ENCODE data around the gene TIA1.
A peak's percentile ranks its signal among the peaks of the same experiment; 100 is the strongest.
"Not testable (repeated sequence)": the region's sequence is repeated elsewhere in the genome, so short reads cannot be mapped to it uniquely, and the experiment has no call there.

The TIA1 gene

GRCh38 chr2:70214365-70214764 lies 34.1 kb downstream of the TIA1 start:
- no peak for DNase-seq

GRCh38 chr2:70212298-70212932 lies 36.0 kb downstream of the TIA1 start:
- DNase-seq: no peak

- no peak for DNase-seq
Observed at GRCh38 chr2:70211595-70211994, 36.8 kb downstream of the TIA1 start.

GRCh38 chr2:70204452-70204851 lies 44.0 kb downstream of the TIA1 start:
- no peak for DNase-seq

GRCh38 chr2:70203086-70203485 lies 45.3 kb downstream of the TIA1 start:
- DNase-seq: no peak

GRCh38 chr2:70202236-70202806 lies 46.1 kb downstream of the TIA1 start:
- no peak for DNase-seq

- DNase-seq: no peak
Observed at GRCh38 chr2:70201831-70202230, 46.6 kb downstream of the TIA1 start.

- no peak for DNase-seq
Observed at GRCh38 chr2:70201225-70201768, 47.1 kb downstream of the TIA1 start.

GRCh38 chr2:70199320-70199864 lies 49.0 kb downstream of the TIA1 start:
- DNase-seq: no peak

GRCh38 chr2:70192516-70192915 lies 55.9 kb downstream of the TIA1 start:
- no peak for DNase-seq

- no peak for DNase-seq
Observed at GRCh38 chr2:70191244-70191735, 57.1 kb downstream of the TIA1 start.

GRCh38 chr2:70190418-70191243 lies 57.8 kb downstream of the TIA1 start, which contains the start of gene C2orf42:
Gene C2orf42, minus strand, starts transcription at chr2:70191019. Its CDS starts 9,034 bp downstream, at chr2:70181985.
- DNase-seq: peak; percentile 67

GRCh38 chr2:70188460-70188859 lies 60.0 kb downstream of the TIA1 start:
- DNase-seq: no peak

- DNase-seq: not testable (repeated sequence)
Observed at GRCh38 chr2:70187170-70187569, 61.3 kb downstream of the TIA1 start.

- no peak for DNase-seq
Observed at GRCh38 chr2:70182689-70183088, 65.7 kb downstream of the TIA1 start.

GRCh38 chr2:70181363-70181956 lies 67.0 kb downstream of the TIA1 start:
- no peak for DNase-seq

GRCh38 chr2:70173520-70173919 lies 74.9 kb downstream of the TIA1 start:
- DNase-seq: no peak

- not testable (repeated sequence) for DNase-seq
Observed at GRCh38 chr2:70169654-70170245, 78.7 kb downstream of the TIA1 start.

- DNase-seq: no peak
Observed at GRCh38 chr2:70161069-70161534, 87.3 kb downstream of the TIA1 start.

GRCh38 chr2:70160545-70160944 lies 87.9 kb downstream of the TIA1 start:
- DNase-seq: no peak

Data from NCI-H2081 treated with DMSO at 0.1 percent for 48 hours (cell line).